MCF 10A (cell line): ENCODE results near the gene FBN3. TPM values are rescaled to one million over a fixed set of nuclear protein-coding genes. Genes with fewer than 3 reads are reported as not detected.

Experiments used
- BruUV-seq: library from RNA; stranded (reverse); fragments of 400-500 nt; replicated peaks from 2 replicates; lab custom pipeline; 2021; lab: Mats Ljungman, UMichigan
- CTCF ChIA-PET: fragments of 300-600 bp; sonication (Branson Sonifier 250); formaldehyde crosslinking; extraction: SDS; loops from one replicate; lab custom pipeline; 2021; ENCODE audit warnings: antibody characterized with exemption, inconsistent platforms; lab: Yijun Ruan, JAX
- POLR2A ChIA-PET: fragments of 300-600, 350-650 bp; sonication (Branson Sonifier 250); formaldehyde crosslinking; extraction: SDS; loops from one replicate; lab custom pipeline; 2020; ENCODE audit warnings: antibody characterized with exemption, inconsistent platforms; lab: Yijun Ruan, JAX
- DNase-seq: peaks from one replicate; pipeline ENCODE4 v3.0.0-alpha.2; 2018; ENCODE audit not compliant: unreplicated experiment
- H3K27ac Mint-ChIP-seq: one replicate; pipeline ENCODE4 v1.8.0; 2022; ENCODE audit warnings: mild to moderate bottlenecking, low read depth, mixed read lengths; ENCODE audit not compliant: unreplicated experiment
- H3K27me3 Mint-ChIP-seq: one replicate; pipeline ENCODE4 v1.8.0; 2022; ENCODE audit warnings: mixed read lengths; ENCODE audit not compliant: insufficient read depth, unreplicated experiment
- H3K36me3 Mint-ChIP-seq: one replicate; pipeline ENCODE4 v1.8.0; 2022; ENCODE audit warnings: mild to moderate bottlenecking, moderate library complexity, mixed read lengths; ENCODE audit not compliant: insufficient read depth, unreplicated experiment
- H3K4me1 Mint-ChIP-seq: one replicate; pipeline ENCODE4 v1.8.0; 2022; ENCODE audit warnings: mixed read lengths; ENCODE audit not compliant: insufficient read depth, unreplicated experiment
- H3K4me3 Mint-ChIP-seq: one replicate; pipeline ENCODE4 v1.8.0; 2022; ENCODE audit warnings: mild to moderate bottlenecking, moderate library complexity, mixed read lengths; ENCODE audit not compliant: unreplicated experiment
- H3K9me3 Mint-ChIP-seq: one replicate; pipeline ENCODE4 v1.8.0; 2022; ENCODE audit warnings: mixed read lengths; ENCODE audit not compliant: unreplicated experiment
- intact Hi-C: fragments of 100-400 bp; cut with micrococcal nuclease; formaldehyde crosslinking; loops from 2 replicates; pipeline ENCODE4 v1.14.1; 2022
- total RNA-seq: library from RNA; stranded (reverse); gene quantifications from 2 replicates; pipeline ENCODE4 v1.2.3, GENCODE V29; 2022
- TF ChIP-seq, protein P1 (sequence below): fragments of 200-600 bp; IDR thresholded peaks from one replicate; pipeline ENCODE4 v1.8.0; 2022; ENCODE audit warnings: antibody characterized with exemption, mild to moderate bottlenecking; ENCODE audit not compliant: unreplicated experiment

The FBN3 gene
- total RNA-seq, 1 experiment from 2014 or later, result not detected

DNA sequence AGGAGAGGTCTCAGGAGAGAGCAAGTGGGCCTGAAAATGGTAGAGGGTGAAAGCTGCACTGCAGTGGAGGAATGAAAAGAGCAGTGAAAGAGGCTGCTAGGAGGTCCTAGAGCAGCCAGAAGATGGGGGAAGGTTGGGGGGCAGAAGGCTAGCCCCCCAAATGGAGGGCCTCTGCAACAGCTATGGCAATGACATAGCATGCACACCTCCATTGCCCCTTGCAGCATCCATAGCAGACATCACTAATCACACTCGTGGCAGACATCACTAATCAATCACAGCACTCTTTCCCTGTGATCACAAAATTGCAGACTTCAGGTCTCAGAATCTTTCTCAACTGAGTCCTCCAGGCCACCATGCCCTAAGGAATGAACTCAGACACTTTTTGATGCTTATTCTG lies 74.9 kb downstream of the FBN3 start:
- H3K4me3 Mint-ChIP-seq, result no peak overlapping the region
- TF ChIP-seq, protein P1, sequence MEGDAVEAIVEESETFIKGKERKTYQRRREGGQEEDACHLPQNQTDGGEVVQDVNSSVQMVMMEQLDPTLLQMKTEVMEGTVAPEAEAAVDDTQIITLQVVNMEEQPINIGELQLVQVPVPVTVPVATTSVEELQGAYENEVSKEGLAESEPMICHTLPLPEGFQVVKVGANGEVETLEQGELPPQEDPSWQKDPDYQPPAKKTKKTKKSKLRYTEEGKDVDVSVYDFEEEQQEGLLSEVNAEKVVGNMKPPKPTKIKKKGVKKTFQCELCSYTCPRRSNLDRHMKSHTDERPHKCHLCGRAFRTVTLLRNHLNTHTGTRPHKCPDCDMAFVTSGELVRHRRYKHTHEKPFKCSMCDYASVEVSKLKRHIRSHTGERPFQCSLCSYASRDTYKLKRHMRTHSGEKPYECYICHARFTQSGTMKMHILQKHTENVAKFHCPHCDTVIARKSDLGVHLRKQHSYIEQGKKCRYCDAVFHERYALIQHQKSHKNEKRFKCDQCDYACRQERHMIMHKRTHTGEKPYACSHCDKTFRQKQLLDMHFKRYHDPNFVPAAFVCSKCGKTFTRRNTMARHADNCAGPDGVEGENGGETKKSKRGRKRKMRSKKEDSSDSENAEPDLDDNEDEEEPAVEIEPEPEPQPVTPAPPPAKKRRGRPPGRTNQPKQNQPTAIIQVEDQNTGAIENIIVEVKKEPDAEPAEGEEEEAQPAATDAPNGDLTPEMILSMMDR, result no peak
- BruUV-seq, result no TSS peak
- H3K27me3 Mint-ChIP-seq, result no peaks in the 10 kb centered on the region
- H3K9me3 Mint-ChIP-seq, result peaks cover 10% of the 10 kb centered on the region
- intact Hi-C loops, result no loop called here
- H3K27ac Mint-ChIP-seq, result no peak overlapping the region
- no peak for DNase-seq
- ChIA-PET POLR2A (no interaction called here), CTCF (no interaction called here)
- H3K36me3 Mint-ChIP-seq, result no peaks in the 10 kb centered on the region
- no peaks in the 10 kb centered on the region for H3K4me1 Mint-ChIP-seq

DNA sequence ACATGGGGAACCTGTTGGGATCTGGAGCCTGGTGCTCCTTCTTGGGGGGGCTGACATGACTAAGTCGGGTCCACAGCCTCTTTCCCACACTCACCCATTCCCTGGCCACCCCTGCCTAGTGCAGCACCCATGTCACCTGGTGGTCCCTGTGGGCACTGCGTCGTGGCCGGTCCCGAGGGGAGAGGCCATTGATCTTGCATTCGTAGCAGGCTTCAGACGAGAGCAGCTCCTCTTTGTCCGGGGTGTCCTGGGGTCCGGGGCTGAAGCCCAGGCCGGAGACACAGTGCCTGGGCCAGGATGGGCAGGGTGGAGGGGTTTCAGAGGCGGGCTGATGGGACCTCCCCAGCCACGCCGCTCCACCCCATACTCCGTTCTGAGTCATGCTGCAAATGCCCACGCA lies 77.5 kb downstream of the FBN3 start:
- no peak overlapping the region for H3K27ac Mint-ChIP-seq
- intact Hi-C loops, result no loop called here
- ChIA-PET POLR2A (no interaction called here), CTCF (no interaction called here)
- H3K4me1 Mint-ChIP-seq, result no peaks in the 10 kb centered on the region
- H3K4me3 Mint-ChIP-seq, result no peak overlapping the region
- DNase-seq, result no peak
- H3K27me3 Mint-ChIP-seq, result no peaks in the 10 kb centered on the region
- BruUV-seq, result no TSS peak
- no peaks in the 10 kb centered on the region for H3K36me3 Mint-ChIP-seq
- TF ChIP-seq, protein P1, result no peak
- peaks cover 10% of the 10 kb centered on the region for H3K9me3 Mint-ChIP-seq

DNA sequence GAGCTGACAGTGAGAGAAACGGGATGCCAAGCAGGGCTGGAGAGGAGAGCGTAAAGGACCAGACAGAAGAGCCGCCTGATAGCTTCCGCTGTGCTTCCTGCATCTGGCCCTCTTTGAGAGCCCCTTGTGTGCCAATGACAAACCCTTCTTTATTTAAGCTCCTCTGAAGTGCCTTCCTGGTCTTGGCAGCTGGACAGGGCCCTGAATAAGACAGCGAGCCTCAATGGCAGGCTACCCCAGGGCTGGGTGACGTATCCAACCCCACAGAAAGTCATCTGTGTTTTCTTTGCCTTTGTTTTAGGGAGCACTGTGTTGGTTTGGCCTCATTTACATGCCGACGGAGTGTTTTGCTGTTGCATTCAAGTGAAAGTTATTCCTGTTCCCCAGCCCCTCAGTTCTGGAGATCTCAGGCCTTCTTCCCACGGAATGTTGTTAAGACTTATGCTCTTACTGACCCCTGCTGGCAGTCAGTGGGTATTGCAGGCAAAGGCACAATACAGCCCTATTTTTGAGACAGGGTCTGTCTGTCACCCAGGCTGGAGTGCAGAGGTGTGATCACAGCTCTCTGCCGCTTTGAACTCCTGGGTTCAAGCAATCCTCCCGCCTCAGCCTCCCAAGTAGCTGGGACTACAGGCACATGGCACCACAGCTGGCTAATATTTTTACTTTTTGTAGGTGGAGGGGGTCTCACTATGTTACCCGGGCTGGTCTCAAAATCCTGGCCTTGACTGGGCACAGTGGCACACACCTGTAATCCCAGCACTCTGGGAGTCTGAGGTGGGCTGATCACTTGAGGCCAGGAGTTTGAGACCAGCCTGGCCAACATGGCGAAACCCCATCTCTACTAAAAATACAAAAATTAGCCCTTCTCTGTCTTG lies 80.1 kb downstream of the FBN3 start:
- ChIA-PET POLR2A (no interaction called here), CTCF (interaction anchor here (1.0 kb wide), 1 partner anchor 15 kb away, joined by 3 read pairs; no protein-coding TSS in a partner anchor)
- TF ChIP-seq, protein P1, result peak; percentile 62
- Mint-ChIP-seq H3K9me3 (peaks cover 6% of the 10 kb centered on the region), H3K27me3 (no peaks in the 10 kb centered on the region), H3K4me3 (no peak overlapping the region), H3K4me1 (no peaks in the 10 kb centered on the region), H3K36me3 (no peaks in the 10 kb centered on the region), H3K27ac (no peak overlapping the region)
- intact Hi-C loops, result no loop called here
- no TSS peak for BruUV-seq
- DNase-seq, result peak; percentile 27

DNA sequence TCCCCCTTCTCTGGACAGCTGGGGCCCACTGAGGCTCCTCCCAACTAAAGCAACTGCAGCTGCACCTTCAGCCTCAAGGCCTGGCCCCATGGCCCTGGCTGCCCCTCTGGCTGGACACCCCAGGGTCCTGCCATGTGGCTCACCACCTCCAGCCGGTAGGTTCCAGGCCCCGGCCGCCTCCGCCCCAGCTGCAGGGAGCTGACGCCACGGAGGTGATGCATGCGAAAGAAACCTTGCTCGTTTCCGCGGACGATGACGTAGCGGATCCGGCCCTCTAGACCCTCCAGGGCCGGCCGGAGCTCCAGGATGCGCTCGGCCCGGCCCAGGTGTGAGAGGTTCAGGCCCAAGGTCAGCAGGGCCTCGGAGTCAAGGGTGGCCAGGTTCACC lies 83.5 kb downstream of the FBN3 start:
- Mint-ChIP-seq H3K4me1 (no peaks in the 10 kb centered on the region), H3K9me3 (no peaks in the 10 kb centered on the region), H3K27me3 (no peaks in the 10 kb centered on the region), H3K36me3 (no peaks in the 10 kb centered on the region), H3K27ac (no peak overlapping the region), H3K4me3 (no peak overlapping the region)
- ChIA-PET CTCF (interaction anchor here (0.5 kb wide), 1 partner anchor 53 kb away, joined by 3 read pairs; no protein-coding TSS in a partner anchor), POLR2A (no interaction called here)
- BruUV-seq, result no TSS peak
- no peak for DNase-seq
- TF ChIP-seq, protein P1, result no peak
- intact Hi-C loops, result no loop called here
